Neural crest cell (in vitro differentiated cells): ENCODE data around the gene KLHL12. TPM values are rescaled to one million over a fixed set of nuclear protein-coding genes. Genes with fewer than 3 reads are reported as not detected.

ENCODE experiments used
- DNase-seq: peaks from one replicate; pipeline ENCODE4 v3.0.0; 2021; ENCODE audit warnings: low read depth, mixed read lengths, low spot score
- H3K27ac Mint-ChIP-seq: one replicate; pipeline ENCODE4 v1.8.0; 2021; ENCODE audit warnings: mild to moderate bottlenecking, mixed read lengths; ENCODE audit not compliant: unreplicated experiment
- H3K27me3 Mint-ChIP-seq: 2 replicates; pipeline ENCODE4 v1.8.0; 2021; ENCODE audit warnings: low read depth, mild to moderate bottlenecking, mixed read lengths
- H3K36me3 Mint-ChIP-seq: 2 replicates; pipeline ENCODE4 v1.8.0; 2021; ENCODE audit warnings: low read depth, mild to moderate bottlenecking, mixed read lengths
- H3K4me1 Mint-ChIP-seq: 2 replicates; pipeline ENCODE4 v1.8.0; 2021; ENCODE audit warnings: mixed read lengths
- H3K4me3 Mint-ChIP-seq: one replicate; pipeline ENCODE4 v1.8.0; 2021; ENCODE audit warnings: mild to moderate bottlenecking, mixed read lengths
- H3K9me3 Mint-ChIP-seq: 2 replicates; pipeline ENCODE4 v1.8.0; 2021; ENCODE audit warnings: mixed read lengths
- CTCF ChIP-seq: fragments of 200-600 bp; sonication (generic); conservative IDR thresholded peaks from 2 replicates; pipeline ENCODE4 v1.5.0; 2021; ENCODE audit warnings: antibody characterized with exemption, mild to moderate bottlenecking
- total RNA-seq: library from RNA; stranded (reverse); gene quantifications from 2 replicates; pipeline ENCODE4 v1.2.1, GENCODE V29; 2021

KLHL12 gene
- total RNA-seq, 1 donor from 2014 or later = 30.6 TPM

GRCh38 chr1:202848191-202848542 is 78.9 kb downstream of the KLHL12 start:
- H3K4me3 Mint-ChIP-seq = no peak overlapping the region

GRCh38 chr1:202844935-202845334 is 82.1 kb downstream of the KLHL12 start:
- TF ChIP-seq CTCF = no peak
- Mint-ChIP-seq H3K4me3 (no peak overlapping the region), H3K27me3 (no peaks in the 10 kb centered on the region), H3K27ac (no peak overlapping the region), H3K36me3 (peaks cover 5% of the 10 kb centered on the region), H3K4me1 (peaks cover 48% of the 10 kb centered on the region), H3K9me3 (no peaks in the 10 kb centered on the region)
- DNase-seq = no peak

More at GRCh38 chr1:202848191-202848542, 78.9 kb downstream of the KLHL12 start:
- no peak for DNase-seq
- H3K27ac Mint-ChIP-seq = no peak overlapping the region
- H3K27me3 Mint-ChIP-seq = no peaks in the 10 kb centered on the region
- no peak for TF ChIP-seq CTCF
- peaks cover 37% of the 10 kb centered on the region for H3K4me1 Mint-ChIP-seq
- peaks cover 7% of the 10 kb centered on the region for H3K36me3 Mint-ChIP-seq
- H3K9me3 Mint-ChIP-seq = no peaks in the 10 kb centered on the region

GRCh38 chr1:202844259-202844658 is 82.8 kb downstream of the KLHL12 start:
- peaks cover 5% of the 10 kb centered on the region for H3K36me3 Mint-ChIP-seq
- no peaks in the 10 kb centered on the region for H3K27me3 Mint-ChIP-seq
- H3K9me3 Mint-ChIP-seq = no peaks in the 10 kb centered on the region
- peaks cover 48% of the 10 kb centered on the region for H3K4me1 Mint-ChIP-seq
- H3K27ac Mint-ChIP-seq = no peak overlapping the region
- no peak for TF ChIP-seq CTCF
- no peak for DNase-seq
- H3K4me3 Mint-ChIP-seq = no peak overlapping the region

- Mint-ChIP-seq H3K27me3 (no peaks in the 10 kb centered on the region), H3K27ac (peak overlapping the region; percentile 59), H3K36me3 (peaks cover 5% of the 10 kb centered on the region), H3K4me1 (peaks cover 45% of the 10 kb centered on the region), H3K9me3 (no peaks in the 10 kb centered on the region), H3K4me3 (peak overlapping the region; percentile 35)
- peak; percentile 29 for DNase-seq
- no peak for TF ChIP-seq CTCF
These were observed 84.0 kb downstream of the KLHL12 start for GRCh38 chr1:202843081-202843480.

Other genes with a start within 250 kb of the KLHL12 start
- gene SYT2, start 216.8 kb downstream of the KLHL12 start, total RNA-seq = 2.3 and 2.6 TPM in 2 replicates
- gene KDM5B, start 118.8 kb downstream of the KLHL12 start, total RNA-seq = 158 TPM in 2 replicates
- gene PCAT6, start 116.3 kb downstream of the KLHL12 start, total RNA-seq = 4.5 and 5.7 TPM in 2 replicates
- 13.5 and 14.1 TPM in 2 replicates for gene RABIF, start 38.1 kb downstream of the KLHL12 start, total RNA-seq
- gene ADIPOR1, start 31.1 kb upstream of the KLHL12 start, total RNA-seq = 40.4 and 42.1 TPM in 2 replicates
- 25.5 and 26.3 TPM in 2 replicates for gene CYB5R1, start 40.0 kb upstream of the KLHL12 start, total RNA-seq
- 76.5 and 81.5 TPM in 2 replicates for gene TMEM183A, start 80.1 kb upstream of the KLHL12 start, total RNA-seq
- gene PPFIA4, start 99.3 kb upstream of the KLHL12 start, total RNA-seq = 2.6 and 5.0 TPM in 2 replicates
- not detected in 2 replicates for gene MYOG, start 158.8 kb upstream of the KLHL12 start, total RNA-seq
- 1.9 and 2.0 TPM in 2 replicates for gene ADORA1, start 200.5 kb upstream of the KLHL12 start, total RNA-seq
- not detected in 2 replicates for gene MYBPH, start 248.6 kb upstream of the KLHL12 start, total RNA-seq